GM10248 (cell line): ENCODE results near the gene USP17L28.
"Not testable (repeated sequence)": the region's sequence is repeated elsewhere in the genome, so short reads cannot be mapped to it uniquely, and the experiment has no call there.

Experiments used
- CTCF ChIA-PET: fragments of 300-600 bp; sonication (Branson Sonifier 250); formaldehyde crosslinking; extraction: SDS; loops from one replicate; lab custom pipeline; 2021; ENCODE audit warnings: antibody characterized with exemption; lab: Yijun Ruan, JAX
- POLR2A ChIA-PET: fragments of 350-650 bp; sonication (Branson Sonifier 250); formaldehyde crosslinking; extraction: SDS; loops from one replicate; lab custom pipeline; 2020; ENCODE audit warnings: antibody characterized with exemption; lab: Yijun Ruan, JAX
- DNase-seq: peaks from one replicate; pipeline ENCODE4 v3.0.0; 2012; ENCODE audit errors: extremely low spot score
- CTCF ChIP-seq: IDR thresholded peaks from 2 replicates; pipeline ENCODE4 v1.5.1; 2012; ENCODE audit warnings: mild to moderate bottlenecking, low read depth; ENCODE audit errors: extremely low read depth, missing control alignments, control extremely low read depth

Gene USP17L28

GRCh38 chr4:9348593-9348992 is at the start of gene USP17L28:
USP17L28 (plus strand) TSS chr4:9348893; CDS start chr4:9348893, 0 bp downstream.
- DNase-seq, CTCF ChIA-PET, POLR2A ChIA-PET: not testable (repeated sequence)

- POLR2A ChIA-PET, CTCF ChIA-PET, DNase-seq: not testable (repeated sequence)
These were observed 24.5 kb upstream of the USP17L28 start for GRCh38 chr4:9324191-9324590.

- POLR2A ChIA-PET, CTCF ChIA-PET, DNase-seq: not testable (repeated sequence)
These were observed 23.8 kb upstream of the USP17L28 start, which contains the start of gene USP17L24 for GRCh38 chr4:9324865-9325264. USP17L24 (plus strand) TSS chr4:9325165; CDS start chr4:9325165, 0 bp downstream.

- CTCF ChIA-PET, DNase-seq, POLR2A ChIA-PET: not testable (repeated sequence)
These were observed 19.1 kb upstream of the USP17L28 start, which contains the start of gene USP17L25 for GRCh38 chr4:9329611-9330010. USP17L25 (plus strand) TSS chr4:9329911; CDS start chr4:9329911, 0 bp downstream.

GRCh38 chr4:9334358-9334757 is 14.3 kb upstream of the USP17L28 start, which contains the start of gene USP17L26:
USP17L26 (plus strand) TSS chr4:9334658; CDS start chr4:9334658, 0 bp downstream.
- POLR2A ChIA-PET, DNase-seq, CTCF ChIA-PET: not testable (repeated sequence)

GRCh38 chr4:9339103-9339502 is 9.6 kb upstream of the USP17L28 start, which contains the start of gene USP17L5:
USP17L5 (plus strand) TSS chr4:9339403; CDS start chr4:9339403, 0 bp downstream.
- DNase-seq, CTCF ChIA-PET, POLR2A ChIA-PET: not testable (repeated sequence)

- POLR2A ChIA-PET, CTCF ChIA-PET, DNase-seq: not testable (repeated sequence)
These were observed 4.8 kb upstream of the USP17L28 start, which contains the start of gene USP17L27 for GRCh38 chr4:9343848-9344247. USP17L27 (plus strand) TSS chr4:9344148; CDS start chr4:9344148, 0 bp downstream.

GRCh38 chr4:9350866-9351265 is 2.2 kb downstream of the USP17L28 start:
- POLR2A ChIA-PET, CTCF ChIA-PET, DNase-seq: not testable (repeated sequence)

- CTCF ChIA-PET, POLR2A ChIA-PET, DNase-seq: not testable (repeated sequence)
These were observed 4.6 kb downstream of the USP17L28 start, which contains the start of gene USP17L29 for GRCh38 chr4:9353338-9353737. USP17L29 (plus strand) TSS chr4:9353638; CDS start chr4:9353638, 0 bp downstream.

GRCh38 chr4:9362829-9363228 is 14.1 kb downstream of the USP17L28 start, which contains the start of gene USP17L30:
USP17L30 (plus strand) TSS chr4:9363129; CDS start chr4:9363129, 0 bp downstream.
- CTCF ChIA-PET, POLR2A ChIA-PET, DNase-seq: not testable (repeated sequence)

GRCh38 chr4:9379881-9380280 is 31.2 kb downstream of the USP17L28 start:
- CTCF ChIA-PET, POLR2A ChIA-PET, DNase-seq: not testable (repeated sequence)

GRCh38 chr4:9381012-9381534 is 32.4 kb downstream of the USP17L28 start:
- POLR2A ChIA-PET, result not testable (repeated sequence)
- TF ChIP-seq CTCF, result peak; percentile 18

GRCh38 chr4:9384126-9384525 is 35.4 kb downstream of the USP17L28 start:
- TF ChIP-seq CTCF, result no peak
- ChIA-PET CTCF (no interaction called here), POLR2A (no interaction called here)
- DNase-seq, result no peak

More at GRCh38 chr4:9381012-9381534, 32.4 kb downstream of the USP17L28 start:
- DNase-seq, CTCF ChIA-PET: not testable (repeated sequence)

- CTCF ChIA-PET, POLR2A ChIA-PET, DNase-seq: not testable (repeated sequence)
These were observed 40.3 kb downstream of the USP17L28 start for GRCh38 chr4:9389001-9389400.
